GM12865 (cell line): Measurements from ENCODE around the gene KLHL17.

Experiments used
- DNase-seq: peaks from one replicate; pipeline ENCODE4 v3.0.0; 2010; ENCODE audit warnings: low read depth
- H3K4me3 ChIP-seq: 2 replicates; pipeline ENCODE4 v1.5.1; 2011; ENCODE audit warnings: mild to moderate bottlenecking, low read depth, low read length, control low read depth
- CTCF ChIP-seq: IDR thresholded peaks from 2 replicates; pipeline ENCODE4 v1.5.1; 2011; ENCODE audit warnings: low read length, control low read depth, low read depth, inconsistent platforms; ENCODE audit not compliant: insufficient read depth; ENCODE audit errors: missing control alignments

The KLHL17 gene

GRCh38 chr1:997993-998744 is 37.8 kb downstream of the KLHL17 start:
- no peak for TF ChIP-seq CTCF
- no peak for DNase-seq
- no peak overlapping the region for H3K4me3 ChIP-seq

- DNase-seq, result no peak
Observed at GRCh38 chr1:998745-998994, 38.3 kb downstream of the KLHL17 start.

GRCh38 chr1:998995-999724 is 38.8 kb downstream of the KLHL17 start:
- no peak for DNase-seq
- H3K4me3 ChIP-seq, result no peak overlapping the region
- no peak for TF ChIP-seq CTCF

More at GRCh38 chr1:998745-998994, 38.3 kb downstream of the KLHL17 start:
- no peak for TF ChIP-seq CTCF
- H3K4me3 ChIP-seq, result no peak overlapping the region

GRCh38 chr1:999725-1000356 is 39.5 kb downstream of the KLHL17 start, which contains the start of gene HES4:
TSS of gene HES4 (minus strand) at chr1:1000097. CDS start at chr1:999973, 124 bp downstream.
- TF ChIP-seq CTCF, result no peak
- peak within 1 kb of the TSS; percentile 50 for H3K4me3 ChIP-seq
- DNase-seq, result peak; percentile 54

GRCh38 chr1:1000357-1001056 is 40.1 kb downstream of the KLHL17 start:
- peak overlapping the region; percentile 50 for H3K4me3 ChIP-seq
- DNase-seq, result peak; percentile 71
- TF ChIP-seq CTCF, result no peak

GRCh38 chr1:1001057-1001783 is 40.8 kb downstream of the KLHL17 start:
- peak overlapping the region; percentile 50 for H3K4me3 ChIP-seq
- no peak for DNase-seq
- no peak for TF ChIP-seq CTCF
